ENCODE data around the gene HDAC1.

- no peak for TF ChIP-seq CTCF (IDR thresholded peaks at IDR 0.05)
- TF ChIP-seq POLR2A (IDR thresholded peaks at IDR 0.05), result no peak
Measured at GRCh38 chr1:32276032-32276782, 15.7 kb upstream of the HDAC1 start.

All from sigmoid colon (tissue), 3 donors.